Ishikawa (cell line): Measurements from ENCODE around the gene GLRB.

Experiments
- CEBPB ChIP-seq: IDR thresholded peaks from 2 replicates; pipeline ENCODE4 v1.6.1; 2012
- CREB1 ChIP-seq: IDR thresholded peaks from 2 replicates; pipeline ENCODE4 v1.6.1; 2012; ENCODE audit warnings: low read depth
- EP300 ChIP-seq: IDR thresholded peaks from 2 replicates; pipeline ENCODE4 v1.6.1; 2012; ENCODE audit warnings: borderline replicate concordance
- FOXM1 ChIP-seq: IDR thresholded peaks from 2 replicates; pipeline ENCODE4 v1.6.1; 2012; ENCODE audit warnings: low read depth, borderline replicate concordance
- RAD21 ChIP-seq: IDR thresholded peaks from 2 replicates; pipeline ENCODE4 v1.6.1; 2012; ENCODE audit warnings: low read depth
- TCF12 ChIP-seq: IDR thresholded peaks from 2 replicates; pipeline ENCODE4 v1.6.1; 2012; ENCODE audit warnings: low read depth
- YY1 ChIP-seq: IDR thresholded peaks from 2 replicates; pipeline ENCODE4 v1.6.1; 2012; ENCODE audit warnings: low read depth
- ZBTB7A ChIP-seq: IDR thresholded peaks from 2 replicates; pipeline ENCODE4 v1.6.1; 2012; ENCODE audit warnings: low read depth
- TF ChIP-seq, protein P1 (sequence below): IDR thresholded peaks from 2 replicates; pipeline ENCODE4 v1.6.1; 2012
- TF ChIP-seq, protein P2 (sequence below): IDR thresholded peaks from 2 replicates; pipeline ENCODE4 v1.6.1; 2012

DNA sequence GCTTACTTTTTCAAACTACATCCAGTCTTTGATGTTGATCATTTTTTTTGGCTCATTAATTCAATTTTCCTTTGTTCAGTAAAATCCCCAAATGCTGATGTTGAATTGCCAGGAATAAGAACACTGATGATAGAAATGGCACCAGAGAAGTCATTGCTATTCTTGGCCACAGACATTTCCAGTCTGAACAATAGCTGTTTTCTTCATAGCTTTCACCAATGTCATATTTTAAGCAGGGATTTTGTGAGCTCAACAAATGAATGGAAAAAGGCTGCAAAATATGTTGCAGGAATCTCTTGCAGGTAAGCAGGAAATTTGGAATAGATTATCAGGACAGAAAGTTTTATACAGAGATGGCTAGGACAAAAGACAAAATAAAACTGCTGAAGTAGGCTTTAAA is 40.5 kb upstream of the GLRB start:
- TF ChIP-seq FOXM1 (no peak), ZBTB7A (no peak), CEBPB (no peak), TCF12 (no peak), RAD21 (no peak), CREB1 (no peak), YY1 (no peak), EP300 (no peak)
- TF ChIP-seq, protein P1, sequence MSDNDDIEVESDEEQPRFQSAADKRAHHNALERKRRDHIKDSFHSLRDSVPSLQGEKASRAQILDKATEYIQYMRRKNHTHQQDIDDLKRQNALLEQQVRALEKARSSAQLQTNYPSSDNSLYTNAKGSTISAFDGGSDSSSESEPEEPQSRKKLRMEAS = no peak
- TF ChIP-seq, protein P2, sequence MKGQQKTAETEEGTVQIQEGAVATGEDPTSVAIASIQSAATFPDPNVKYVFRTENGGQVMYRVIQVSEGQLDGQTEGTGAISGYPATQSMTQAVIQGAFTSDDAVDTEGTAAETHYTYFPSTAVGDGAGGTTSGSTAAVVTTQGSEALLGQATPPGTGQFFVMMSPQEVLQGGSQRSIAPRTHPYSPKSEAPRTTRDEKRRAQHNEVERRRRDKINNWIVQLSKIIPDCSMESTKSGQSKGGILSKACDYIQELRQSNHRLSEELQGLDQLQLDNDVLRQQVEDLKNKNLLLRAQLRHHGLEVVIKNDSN = no peak
